Tibial nerve (tissue), 4 donors: Measurements from ENCODE around the gene NEU1. TPM values are rescaled to one million over a fixed set of nuclear protein-coding genes. Genes with fewer than 3 reads are reported as not detected.
A peak's percentile ranks its signal among the peaks of the same experiment; 100 is the strongest.

Experiments
- DNase-seq, 2 donors: peaks; one replicate each; pipeline ENCODE4 v3.0.0-alpha.2; 2019; ENCODE audit warnings: low spot score in 2 of 2
- H3K27ac ChIP-seq, 4 donors: fragments of 200-600 bp; sonication (generic) in 3 of 4; one replicate each; pipeline ENCODE4 v1.5.1; 2017 to 2019; ENCODE audit warnings: mild to moderate bottlenecking in 1 of 4
- H3K27me3 ChIP-seq, 2 donors: fragments of 200-600 bp; sonication (generic) in 1 of 2; one replicate each; pipeline versions ENCODE4 v1.5.1 to v1.6.0; 2017 to 2019
- H3K36me3 ChIP-seq, 3 donors: fragments of 200-600 bp; sonication (generic); one replicate each; pipeline ENCODE4 v1.5.1; 2018 to 2019
- H3K4me1 ChIP-seq, 4 donors: fragments of 200-600 bp; sonication (generic) in 3 of 4; one replicate each; pipeline ENCODE4 v1.5.1; 2017 to 2019
- H3K4me3 ChIP-seq, 4 donors: fragments of 200-600 bp; sonication (generic) in 3 of 4; one replicate each; pipeline ENCODE4 v1.5.1; 2017 to 2019; ENCODE audit warnings: mild to moderate bottlenecking in 1 of 4, moderate library complexity in 1 of 4
- H3K9me3 ChIP-seq, 4 donors: fragments of 200-600 bp; sonication (generic) in 3 of 4; one replicate each; pipeline ENCODE4 v1.5.1; 2017 to 2019
- EP300 ChIP-seq, 2 donors: sonication (generic); formaldehyde crosslinking; IDR thresholded peaks; one replicate each; pipeline ENCODE4 v1.6.1; 2017; ENCODE audit warnings: antibody characterized with exemption in 2 of 2, mild to moderate bottlenecking in 1 of 2
- POLR2A ChIP-seq, 2 donors: fragments of 450-650 bp; IDR thresholded peaks; one replicate each; pipeline ENCODE4 v1.6.1; 2017; ENCODE audit warnings: antibody characterized with exemption in 2 of 2, mild to moderate bottlenecking in 2 of 2, moderate library complexity in 2 of 2
- WGBS, 2 donors: methylation state at CpG; one replicate each; pipeline ENCODE4 v1.1.5; 2018; 5-methylcytosine and 5-hydroxymethylcytosine counted together
- total RNA-seq, 4 donors: library from RNA; depleted of rRNA; stranded (reverse); fragments of >200 nt; gene quantifications; one replicate each; pipeline ENCODE4 v1.1.0, GENCODE V29; 2016
- TF ChIP-seq, protein P1 (sequence below), 5 experiments: fragments of 200-600 bp in 3 of 5; fragments of 450-650 bp in 2 of 5; sonication (generic) in 3 of 5; IDR thresholded peaks; one replicate each; pipeline ENCODE4 v1.5.1; 2016 to 2019; ENCODE audit warnings: antibody characterized with exemption in 5 of 5, mild to moderate bottlenecking in 3 of 5, moderate library complexity in 2 of 5

The NEU1 gene
- total RNA-seq, 4 donors from 2014 or later = 25.8 to 44.6 (median 33.8) TPM

GRCh38 chr6:31837369-31838113, 25.1 kb downstream of the NEU1 start:
- H3K4me3 ChIP-seq = no peak overlapping the region
- H3K27me3 ChIP-seq = no peaks in the 10 kb centered on the region
- peaks cover 0 to 61% (median 14%) of the 10 kb centered on the region in 3 donors for H3K36me3 ChIP-seq
- 33 to 39% methylated on average over 1 of the region's 1 CpG for WGBS, 2 donors
- DNase-seq = no peak
- TF ChIP-seq EP300 (IDR thresholded peaks at IDR 0.05) (no peak), POLR2A (IDR thresholded peaks at IDR 0.05) (no peak)
- TF ChIP-seq, protein P1, sequence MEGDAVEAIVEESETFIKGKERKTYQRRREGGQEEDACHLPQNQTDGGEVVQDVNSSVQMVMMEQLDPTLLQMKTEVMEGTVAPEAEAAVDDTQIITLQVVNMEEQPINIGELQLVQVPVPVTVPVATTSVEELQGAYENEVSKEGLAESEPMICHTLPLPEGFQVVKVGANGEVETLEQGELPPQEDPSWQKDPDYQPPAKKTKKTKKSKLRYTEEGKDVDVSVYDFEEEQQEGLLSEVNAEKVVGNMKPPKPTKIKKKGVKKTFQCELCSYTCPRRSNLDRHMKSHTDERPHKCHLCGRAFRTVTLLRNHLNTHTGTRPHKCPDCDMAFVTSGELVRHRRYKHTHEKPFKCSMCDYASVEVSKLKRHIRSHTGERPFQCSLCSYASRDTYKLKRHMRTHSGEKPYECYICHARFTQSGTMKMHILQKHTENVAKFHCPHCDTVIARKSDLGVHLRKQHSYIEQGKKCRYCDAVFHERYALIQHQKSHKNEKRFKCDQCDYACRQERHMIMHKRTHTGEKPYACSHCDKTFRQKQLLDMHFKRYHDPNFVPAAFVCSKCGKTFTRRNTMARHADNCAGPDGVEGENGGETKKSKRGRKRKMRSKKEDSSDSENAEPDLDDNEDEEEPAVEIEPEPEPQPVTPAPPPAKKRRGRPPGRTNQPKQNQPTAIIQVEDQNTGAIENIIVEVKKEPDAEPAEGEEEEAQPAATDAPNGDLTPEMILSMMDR (IDR thresholded peaks at IDR 0.05) = no peak
- H3K9me3 ChIP-seq = no peaks in the 10 kb centered on the region
- H3K4me1 ChIP-seq = peaks cover 0 to 52% (median 35%) of the 10 kb centered on the region in 4 donors
- H3K27ac ChIP-seq = peak overlapping the region in 3 of 4 donors; percentile 69 to 98 (median 93)

DNA sequence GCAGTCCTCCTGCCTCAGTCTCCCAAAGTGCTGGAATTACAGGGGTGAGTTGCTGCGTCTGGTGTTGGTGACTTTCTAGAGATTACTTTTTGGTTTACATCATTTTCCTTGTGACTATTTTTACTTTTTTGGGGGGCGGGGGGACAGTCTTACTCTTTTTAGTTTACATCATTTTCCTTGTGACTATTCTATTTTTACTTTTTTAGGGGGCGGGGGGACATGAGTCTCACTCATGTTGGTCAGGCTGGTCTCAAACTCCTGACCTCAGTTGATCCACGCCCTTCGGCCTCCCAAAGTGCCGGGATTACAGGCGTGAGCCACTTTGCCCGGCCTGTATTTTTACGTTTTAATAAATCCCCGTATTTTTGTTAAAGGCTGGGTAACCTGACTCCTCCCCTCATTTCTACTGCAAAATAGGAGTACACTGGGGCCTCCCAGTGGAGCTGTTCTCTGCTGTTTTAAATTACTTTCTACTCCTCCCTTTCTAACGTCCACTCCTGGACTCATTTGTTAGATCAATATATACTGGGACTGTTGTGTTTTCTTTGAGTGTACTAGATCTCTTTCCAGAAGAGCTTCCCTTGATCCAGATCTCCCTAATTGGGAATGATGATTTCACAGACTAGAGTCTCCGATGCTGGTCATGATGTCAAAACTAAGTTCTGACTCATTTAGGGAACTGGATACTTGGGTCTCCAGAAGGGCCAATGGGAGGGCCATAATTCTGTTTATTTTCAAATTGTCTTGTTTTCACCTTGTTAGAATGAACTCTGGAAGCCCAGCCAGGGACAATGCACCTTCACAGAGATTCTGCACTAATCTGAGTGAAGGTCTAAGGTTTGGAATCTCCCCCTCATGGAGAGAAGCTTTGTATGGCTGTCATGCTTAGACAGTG, 25.9 kb downstream of the NEU1 start:
- 21 to 27% methylated on average over 12 of the region's 12 CpGs for WGBS, 2 donors
- Histone ChIP-seq H3K4me3 (peak overlapping the region; percentile 2 to 95 (median 86)), H3K9me3 (no peaks in the 10 kb centered on the region), H3K36me3 (peaks cover 0 to 53% (median 14%) of the 10 kb centered on the region in 3 donors), H3K27me3 (no peaks in the 10 kb centered on the region), H3K4me1 (peaks cover 0 to 54% (median 39%) of the 10 kb centered on the region in 4 donors), H3K27ac (peak overlapping the region; percentile 69 to 98 (median 88))
- TF ChIP-seq EP300 (IDR thresholded peaks at IDR 0.05) (no peak), POLR2A (IDR thresholded peaks at IDR 0.05) (no peak)
- TF ChIP-seq, protein P1 (IDR thresholded peaks at IDR 0.05) = no peak
- DNase-seq = no peak

- H3K36me3 ChIP-seq = peaks cover 0 to 46% (median 14%) of the 10 kb centered on the region in 3 donors
Measured at GRCh38 chr6:31836047-31836473, 26.6 kb downstream of the NEU1 start.

GRCh38 chr6:31834367-31835250, 28.0 kb downstream of the NEU1 start:
- Histone ChIP-seq H3K27ac (peak overlapping the region; percentile 83 to 98 (median 95)), H3K4me3 (peak overlapping the region; percentile 83 to 95 (median 88)), H3K27me3 (no peaks in the 10 kb centered on the region), H3K36me3 (peaks cover 0 to 31% (median 6%) of the 10 kb centered on the region in 3 donors), H3K9me3 (no peaks in the 10 kb centered on the region), H3K4me1 (peaks cover 0 to 67% (median 48%) of the 10 kb centered on the region in 4 donors)
- TF ChIP-seq, protein P1 (IDR thresholded peaks at IDR 0.05) = peak in 2 of 5 experiments; percentile 27 to 34
- peak; percentile 82 to 85 for TF ChIP-seq POLR2A (IDR thresholded peaks at IDR 0.05)
- TF ChIP-seq EP300 (IDR thresholded peaks at IDR 0.05) = peak; percentile 40 to 89
- WGBS, 2 donors = 1% methylated on average over 56 to 58 of the region's 59 CpGs
- DNase-seq = peak; percentile 66 to 81

More at GRCh38 chr6:31836047-31836473, 26.6 kb downstream of the NEU1 start:
- no peaks in the 10 kb centered on the region for H3K27me3 ChIP-seq
- TF ChIP-seq EP300 (IDR thresholded peaks at IDR 0.05) (no peak), POLR2A (IDR thresholded peaks at IDR 0.05) (no peak)
- TF ChIP-seq, protein P1 (IDR thresholded peaks at IDR 0.05) = no peak
- no peak for DNase-seq
- H3K4me1 ChIP-seq = peaks cover 0 to 61% (median 44%) of the 10 kb centered on the region in 4 donors
- H3K9me3 ChIP-seq = no peaks in the 10 kb centered on the region
- 22 to 52% methylated on average over 14 of the region's 14 CpGs for WGBS, 2 donors
- H3K27ac ChIP-seq = peak overlapping the region; percentile 69 to 98 (median 88)
- peak overlapping the region; percentile 2 to 95 (median 86) for H3K4me3 ChIP-seq
